K562 treated with DMSO at 1 percent for 24 hours (cell line): ENCODE data around the gene VPS4A. TPM values are rescaled to one million over a fixed set of nuclear protein-coding genes. Genes with fewer than 3 reads are reported as not detected.

Experiments
- total RNA-seq: library from RNA; unstranded; fragments of 300-600 nt; gene quantifications from 2 replicates; pipeline ENCODE4 v1.2.3, GENCODE V29; 2022; ENCODE audit warnings: low read depth; ENCODE audit not compliant: insufficient read depth

Gene VPS4A
- 65.5 and 69.2 TPM in 2 replicates for total RNA-seq

DNA sequence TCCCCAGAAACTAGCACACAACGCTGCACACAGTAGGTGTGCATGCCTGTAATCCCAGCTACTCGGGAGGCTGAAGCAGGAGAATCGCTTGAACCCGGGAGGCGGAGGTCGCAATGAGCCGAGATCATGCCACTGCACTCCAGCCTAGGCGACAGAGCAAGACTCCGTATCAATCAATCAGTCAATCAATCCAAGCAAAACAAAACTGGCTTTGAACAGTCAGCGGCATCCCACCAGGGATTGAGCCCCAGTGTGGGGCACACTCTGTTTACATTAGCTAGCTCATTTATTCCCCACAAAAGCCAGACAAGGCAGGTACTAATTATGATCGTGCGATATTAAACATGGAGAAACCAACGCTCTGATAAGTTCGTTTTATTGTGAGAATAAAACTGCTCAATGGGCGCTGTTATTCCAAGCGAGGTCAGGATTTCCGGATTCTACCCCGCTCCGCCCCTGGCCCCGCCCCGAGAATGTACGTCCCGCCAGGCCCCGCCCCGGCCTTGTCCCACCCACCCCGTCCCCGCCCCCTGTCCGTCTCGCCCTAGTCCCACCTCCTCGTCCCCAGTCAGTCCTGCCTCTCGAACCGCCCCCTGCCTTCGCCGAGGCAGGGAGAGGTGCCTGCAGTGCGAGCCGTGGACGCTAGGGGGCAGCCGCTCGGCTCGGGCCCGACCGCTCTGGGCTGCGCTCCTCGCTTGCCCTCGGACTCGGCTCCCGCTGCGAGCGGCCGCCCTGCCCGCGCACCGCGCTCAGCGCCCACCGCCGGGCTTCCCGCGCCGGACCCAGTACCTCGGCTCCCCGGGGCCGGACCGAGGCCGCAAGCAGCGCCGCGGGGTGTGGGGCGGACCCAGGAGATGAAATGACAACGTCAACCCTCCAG, at the start of gene VPS4A:
Gene VPS4A, plus strand, starts transcription at position 698 of the 880 bp plus-strand sequence. Its CDS starts 162 bp downstream, at position 860.

DNA sequence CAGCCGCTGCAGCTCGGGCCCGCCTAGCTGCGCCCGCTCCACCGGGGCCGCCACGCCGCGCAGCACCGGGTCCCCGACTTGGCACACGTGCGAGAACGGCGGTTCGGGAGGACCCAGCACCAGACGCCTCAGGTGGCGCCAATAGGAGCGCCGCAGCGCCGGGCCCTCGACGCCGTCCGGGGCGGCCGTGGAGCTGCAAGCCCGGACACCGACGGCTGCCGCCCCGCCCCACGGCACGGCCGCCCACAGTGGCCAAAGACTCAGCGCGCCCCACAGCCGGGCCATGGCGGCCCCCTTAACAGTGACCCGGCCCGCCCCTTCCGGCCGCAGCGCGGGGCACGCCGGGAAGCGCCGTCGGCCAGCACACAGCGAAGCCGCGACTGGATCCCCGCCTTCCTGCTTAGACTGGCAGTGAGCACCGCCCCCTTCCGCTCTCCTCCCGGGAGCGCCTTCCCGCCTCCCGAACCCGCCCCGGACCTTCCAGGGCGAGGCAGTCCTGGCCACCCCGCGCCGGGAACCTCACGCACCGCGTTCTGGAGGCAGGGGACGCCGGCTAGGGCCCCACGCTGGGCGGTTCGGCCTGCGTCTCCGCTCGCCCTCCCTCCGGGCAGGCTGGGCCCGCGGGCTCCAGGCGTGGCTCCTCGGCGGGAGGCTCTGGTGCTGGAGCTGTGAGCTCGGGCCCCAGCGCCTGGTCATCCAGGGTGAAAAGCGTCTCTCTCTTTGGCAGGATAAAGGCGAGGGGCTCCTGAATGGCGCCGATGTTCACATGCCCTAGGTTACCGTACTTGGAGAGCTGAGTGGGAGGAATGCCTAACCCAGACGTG, 19.3 kb downstream of the VPS4A start, which contains the start of gene PDF:
Gene PDF, minus strand, starts transcription at position 303 of the 824 bp plus-strand sequence. Its CDS starts 18 bp downstream, at position 285.

DNA sequence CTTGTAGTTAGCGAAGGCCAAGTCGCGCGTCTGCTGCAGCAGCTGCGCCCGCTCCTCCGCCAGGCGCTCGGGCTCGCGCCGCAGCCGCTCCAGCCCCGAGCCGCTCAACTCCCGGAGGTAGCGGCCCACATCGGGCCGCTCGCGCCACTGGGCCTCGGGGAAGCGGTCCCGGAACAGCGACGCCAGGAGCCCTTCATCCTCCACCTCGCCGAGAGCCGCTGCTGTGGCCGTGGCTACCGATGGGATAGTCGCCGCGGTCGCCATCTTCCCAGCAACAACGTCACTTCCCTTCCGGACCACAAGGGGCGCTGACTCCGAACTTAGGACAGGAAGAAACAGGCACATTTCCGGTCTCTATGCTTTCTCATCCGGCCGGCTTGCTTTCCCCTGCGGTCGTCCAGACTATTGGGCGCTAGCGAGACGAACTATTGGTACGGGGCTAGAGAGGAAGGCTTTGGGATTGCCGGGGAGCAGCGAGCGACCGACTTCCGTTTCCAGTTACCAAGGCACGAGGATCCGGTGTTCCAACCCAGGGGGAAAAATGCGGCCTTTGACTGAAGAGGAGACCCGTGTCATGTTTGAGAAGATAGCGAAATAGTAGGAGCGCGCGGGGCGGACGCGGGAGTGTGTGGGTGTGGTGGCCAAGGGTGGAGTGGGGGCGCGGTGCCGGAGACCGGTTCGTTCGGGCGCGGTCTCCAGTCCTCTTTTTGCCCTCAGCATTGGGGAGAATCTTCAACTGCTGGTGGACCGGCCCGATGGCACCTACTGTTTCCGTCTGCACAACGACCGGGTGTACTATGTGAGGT, 28.3 kb downstream of the VPS4A start, which contains the start of the genes COG8 and NIP7:
Gene COG8, minus strand, starts transcription at position 276 of the 806 bp plus-strand sequence. Its CDS starts 12 bp downstream, at position 264.
Gene NIP7, plus strand, starts transcription at position 484 of the 806 bp plus-strand sequence. Its CDS starts 58 bp downstream, at position 542.

DNA sequence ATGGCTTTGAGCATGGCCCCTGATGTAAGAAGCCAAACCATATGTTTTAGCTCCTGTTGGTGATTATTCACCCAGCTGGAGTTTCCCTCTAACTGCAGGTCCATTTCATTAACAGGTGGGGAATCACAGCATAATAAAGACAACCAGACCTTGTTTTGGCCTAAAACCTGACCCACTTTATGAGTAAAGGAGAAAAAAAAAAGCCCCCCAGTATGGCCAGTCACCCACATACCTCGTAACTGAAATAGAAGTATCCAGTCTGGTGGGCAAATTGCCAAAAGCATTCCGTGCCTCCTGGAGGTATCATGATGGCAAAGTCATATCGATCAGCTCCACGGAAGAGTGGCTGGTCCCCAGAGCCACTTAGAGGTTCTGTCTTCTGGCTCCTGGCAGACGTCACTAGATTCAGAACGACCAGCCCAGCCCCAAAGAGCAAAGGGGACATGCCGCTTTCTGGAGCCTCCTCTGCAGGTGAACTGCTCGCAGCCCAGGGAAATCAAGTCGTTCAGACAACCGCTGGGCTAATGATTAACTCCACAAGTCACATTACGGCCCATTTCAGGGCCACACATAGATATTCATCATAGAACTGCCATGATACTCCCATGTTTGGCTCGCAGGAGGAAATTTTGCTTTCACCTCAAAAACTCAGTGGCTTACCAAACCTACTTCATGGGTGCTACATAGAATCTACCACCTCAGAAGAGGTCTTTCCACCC, 40.3 kb downstream of the VPS4A start, which contains the start of gene TMED6:
Gene TMED6, minus strand, starts transcription at position 478 of the 719 bp plus-strand sequence. Its CDS starts 33 bp downstream, at position 445.

Other genes with a start within 250 kb of the VPS4A start
- gene HAS3, start 205.7 kb upstream of the VPS4A start, total RNA-seq = 0.46 and 0.65 TPM in 2 replicates
- gene CHTF8, start 178.8 kb upstream of the VPS4A start, total RNA-seq = 166 and 169 TPM in 2 replicates
- gene UTP4, start 178.7 kb upstream of the VPS4A start, total RNA-seq = 41.2 and 46.0 TPM in 2 replicates
- gene SNTB2, start 124.2 kb upstream of the VPS4A start, total RNA-seq = 7.9 and 9.5 TPM in 2 replicates
- gene PDF, start 19.2 kb downstream of the VPS4A start, total RNA-seq = 28.4 and 28.7 TPM in 2 replicates
- gene COG8, start 28.2 kb downstream of the VPS4A start, total RNA-seq = 38.6 and 41.1 TPM in 2 replicates
- gene NIP7, start 28.4 kb downstream of the VPS4A start, total RNA-seq = 11.5 and 13.2 TPM in 2 replicates
- not detected in 2 replicates for gene TMED6, start 40.4 kb downstream of the VPS4A start, total RNA-seq
- 21.5 and 23.2 TPM in 2 replicates for gene TERF2, start 74.7 kb downstream of the VPS4A start, total RNA-seq
- 80.2 and 84.9 TPM in 2 replicates for gene CYB5B, start 113.3 kb downstream of the VPS4A start, total RNA-seq